Spleen (tissue), 11 donors: Measurements from ENCODE around the gene FAM163A. TPM values are rescaled to one million over a fixed set of nuclear protein-coding genes. Genes with fewer than 3 reads are reported as not detected.
A peak's percentile ranks its signal among the peaks of the same experiment; 100 is the strongest.

ENCODE experiments used
- DNase-seq: peaks from one replicate; pipeline ENCODE4 v3.0.0-alpha.2; 2020
- H3K27ac ChIP-seq, 8 donors: fragments of 200-600 bp; sonication (generic) in 7 of 8; 1 replicate in 4 of 8; 2 replicates in 4 of 8; pipeline versions ENCODE4 v1.5.0 to v1.8.0; 2016 to 2021; ENCODE audit warnings: inconsistent platforms in 4 of 8, mild to moderate bottlenecking in 4 of 8, moderate library complexity in 1 of 8
- H3K27me3 ChIP-seq, 7 donors: fragments of 200-600 bp; sonication (generic) in 6 of 7; replicated peaks in 1 of 7; 1 replicate in 4 of 7; 2 replicates in 3 of 7; pipeline versions ENCODE4 v1.5.0 to v1.8.0; 2016 to 2021; ENCODE audit warnings: inconsistent platforms in 3 of 7, mild to moderate bottlenecking in 1 of 7
- H3K36me3 ChIP-seq, 6 donors: fragments of 200-600 bp; sonication (generic) in 5 of 6; 1 replicate in 4 of 6; 2 replicates in 2 of 6; pipeline versions ENCODE4 v1.5.0 to v1.8.0; 2016 to 2021; ENCODE audit warnings: inconsistent platforms in 2 of 6
- H3K4me1 ChIP-seq, 6 donors: fragments of 200-600 bp; sonication (generic) in 5 of 6; 1 replicate in 3 of 6; 2 replicates in 3 of 6; pipeline versions ENCODE4 v1.5.0 to v1.8.0; 2016 to 2021; ENCODE audit warnings: inconsistent platforms in 3 of 6
- H3K4me3 ChIP-seq, 8 donors: fragments of 200-600 bp; sonication (generic) in 7 of 8; 1 replicate in 4 of 8; 2 replicates in 4 of 8; pipeline versions ENCODE4 v1.5.0 to v1.8.0; 2016 to 2021; ENCODE audit warnings: inconsistent platforms in 4 of 8, mild to moderate bottlenecking in 4 of 8, moderate library complexity in 2 of 8
- H3K9me3 ChIP-seq, 8 donors: fragments of 200-600 bp; sonication (generic) in 7 of 8; 1 replicate in 4 of 8; 2 replicates in 4 of 8; pipeline versions ENCODE4 v1.5.0 to v1.8.0; 2016 to 2021; ENCODE audit warnings: inconsistent platforms in 4 of 8
- CTCF ChIP-seq, 11 experiments: fragments of 200-600 bp in 7 of 11; fragments of 450-650 bp in 4 of 11; sonication (generic) in 4 of 11; IDR thresholded peaks in 8 of 11; conservative IDR thresholded peaks in 3 of 11; 1 replicate in 7 of 11; 2 replicates in 4 of 11; pipeline versions ENCODE4 v1.4.0 to v1.8.0; 2016 to 2021; ENCODE audit warnings: antibody characterized with exemption in 11 of 11, inconsistent platforms in 4 of 11, mild to moderate bottlenecking in 1 of 11
- POLR2A ChIP-seq, 3 donors: fragments of 450-650 bp; IDR thresholded peaks; one replicate each; pipeline ENCODE4 v1.5.1; 2017; ENCODE audit warnings: antibody characterized with exemption in 3 of 3, mild to moderate bottlenecking in 1 of 3
- POLR2AphosphoS5 ChIP-seq, 3 donors: sonication (generic); formaldehyde crosslinking; IDR thresholded peaks; one replicate each; pipeline ENCODE4 v1.5.1; 2017; ENCODE audit warnings: antibody characterized with exemption in 3 of 3
- WGBS, 5 donors: extraction: QIAGEN DNeasy Blood & Tissue Kit in 3 of 5; methylation state at CpG; one replicate each; pipeline versions ENCODE4 v1.1.5 to v1.1.7; 2013 to 2018; 5-methylcytosine and 5-hydroxymethylcytosine counted together
- intact Hi-C: fragments of 100-400 bp; cut with DNase I; formaldehyde crosslinking; loops from one replicate; pipeline ENCODE4 v1.15.0; 2023; ENCODE audit warnings: low total_unique reads
- polyA plus RNA-seq, 3 donors: library from polyadenylated mRNA; stranded (reverse); fragments of 200-250 nt; gene quantifications; one replicate each; pipeline ENCODE4 v1.2.1, GENCODE V29; 2013
- total RNA-seq, 7 donors: library from RNA; depleted of rRNA in 3 of 7; stranded (reverse); fragments of >200 nt in 3 of 7; fragmentation: NEBNext Ultra II Directional in 4 of 7; extraction: Animal tissue kit (Norgen Biotek cat#: 25700) in 4 of 7; gene quantifications; one replicate each; pipeline versions ENCODE4 v1.1.0 to v1.2.1, GENCODE V29; 2016 to 2021
- donor health status: healthy with polysubstance abuse.
- donor health status: DM: no; HTN: no; CAD: no; lungs with moderate emphysema.
- donor health status: DM: no; HTN: no; CAD: no.
- donor health status: Bipolar disorder and iron deficiency.
- donor health status: healthy.
- donor health status: DM: no; HTN: no; CAD: no.
- donor health status: DM: yes; HTN: yes; CAD: no.

Gene FAM163A
- total and polyA plus RNA-seq, 10 donors, result 0.14 to 0.47 (median 0.21) TPM; not detected in 3

DNA sequence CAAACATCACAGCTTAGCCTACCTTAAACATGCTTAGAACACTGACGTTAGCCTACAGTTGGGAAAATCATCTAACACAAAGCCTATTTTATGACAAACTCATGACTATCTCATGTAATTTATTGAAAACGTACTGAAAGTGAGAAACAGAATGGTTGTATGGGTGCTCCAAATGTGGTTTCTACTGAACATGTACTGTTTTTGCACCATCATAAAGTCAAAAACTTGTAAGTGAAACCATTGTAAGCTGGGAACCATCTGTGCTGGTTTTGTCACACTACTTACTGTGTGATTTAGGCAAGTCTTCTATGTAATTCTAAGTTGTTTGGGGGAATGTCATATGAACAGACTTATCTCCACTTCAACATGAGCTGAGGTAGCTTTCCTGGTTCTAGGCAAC is 79.0 kb downstream of the FAM163A start:
- peaks cover 0 to 20% (median 5%) of the 10 kb centered on the region in 6 donors for H3K4me1 ChIP-seq
- no peaks in the 10 kb centered on the region for H3K9me3 ChIP-seq
- DNase-seq, result no peak
- intact Hi-C loops, result no loop called here
- H3K4me3 ChIP-seq, result no peak overlapping the region
- no peaks in the 10 kb centered on the region for H3K27me3 ChIP-seq
- H3K36me3 ChIP-seq, result no peaks in the 10 kb centered on the region
- TF ChIP-seq CTCF (IDR thresholded peaks at IDR 0.05 in 8 of 11, conservative IDR thresholded peaks at IDR 0.05 in 3 of 11) (no peak), POLR2AphosphoS5 (IDR thresholded peaks at IDR 0.05) (no peak), POLR2A (IDR thresholded peaks at IDR 0.05) (no peak)
- WGBS, 5 donors, result 76 to 93% (median 86%) methylated on average over 2 of the region's 2 CpGs
- H3K27ac ChIP-seq, result no peak overlapping the region

DNA sequence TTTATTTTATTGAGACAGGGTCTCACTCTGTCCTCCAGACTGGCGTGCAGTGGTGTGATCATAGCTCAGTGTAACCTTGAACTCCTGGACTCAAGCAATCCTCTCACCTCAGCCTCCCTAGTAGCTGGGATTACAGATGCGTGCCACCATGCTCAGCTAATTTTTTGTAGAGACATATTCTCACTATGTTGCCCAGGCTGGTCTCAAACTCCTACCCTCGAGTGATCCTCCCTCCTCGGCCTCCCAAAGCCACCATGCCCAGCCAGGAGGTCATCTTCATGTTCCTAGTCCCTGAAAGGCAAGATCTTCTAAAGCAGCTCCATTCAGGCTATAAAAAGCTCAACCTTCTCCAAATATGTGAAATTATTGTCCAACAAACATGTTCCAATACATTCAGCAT is 80.6 kb downstream of the FAM163A start:
- WGBS, 5 donors, result 84 to 90% (median 87%) methylated on average over 4 of the region's 4 CpGs
- Histone ChIP-seq H3K27me3 (no peaks in the 10 kb centered on the region), H3K4me1 (peaks cover 0 to 20% (median 5%) of the 10 kb centered on the region in 6 donors), H3K36me3 (no peaks in the 10 kb centered on the region), H3K4me3 (no peak overlapping the region), H3K27ac (peak overlapping the region in 5 of 8 donors; percentile 59 to 81 (median 78)), H3K9me3 (no peaks in the 10 kb centered on the region)
- intact Hi-C loops, result no loop called here
- TF ChIP-seq CTCF (IDR thresholded peaks at IDR 0.05 in 8 of 11, conservative IDR thresholded peaks at IDR 0.05 in 3 of 11) (no peak), POLR2A (IDR thresholded peaks at IDR 0.05) (no peak)
- peak; percentile 15 for DNase-seq

DNA sequence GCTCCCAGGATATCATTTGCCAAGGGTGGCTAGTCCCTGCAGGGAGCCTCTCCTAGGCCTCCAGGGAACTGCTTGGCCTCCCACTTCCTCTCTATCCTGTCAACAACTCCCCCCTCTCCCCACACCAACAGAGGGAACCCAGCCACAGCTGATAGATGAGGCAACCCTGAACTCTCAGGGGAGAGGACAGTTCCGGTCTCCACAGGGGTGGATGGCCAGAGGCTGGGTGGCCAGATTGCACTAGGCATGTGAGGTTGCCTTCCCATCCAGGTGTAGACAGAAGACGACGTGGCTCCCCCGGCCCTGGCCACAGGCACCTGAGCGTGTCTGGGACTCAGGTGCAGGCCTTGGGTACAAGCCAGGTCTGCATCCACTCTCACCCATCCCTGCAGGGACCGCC is 81.2 kb downstream of the FAM163A start:
- WGBS, 5 donors, result 63 to 82% (median 68%) methylated on average over 5 to 6 of the region's 6 CpGs
- peaks cover 0 to 20% (median 5%) of the 10 kb centered on the region in 6 donors for H3K4me1 ChIP-seq

DNA sequence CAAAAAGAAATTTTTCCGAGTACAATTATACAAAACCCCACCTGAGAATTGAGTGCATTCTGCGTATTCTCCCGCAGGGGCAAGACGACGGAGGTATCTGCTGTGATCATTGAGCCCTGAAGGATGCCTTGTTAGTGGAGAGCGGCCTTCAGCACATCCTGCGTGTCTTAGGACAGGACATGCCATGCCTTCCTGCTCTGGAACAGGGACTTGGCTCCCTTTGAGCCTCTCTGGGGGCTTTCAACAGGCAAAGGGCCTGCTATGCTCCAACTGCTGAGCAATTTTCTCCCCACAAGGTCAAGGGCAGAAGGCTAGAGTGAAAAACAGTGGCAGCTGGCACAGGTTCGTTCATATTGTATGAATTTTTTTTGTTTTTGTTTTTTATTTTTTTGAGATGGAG is 82.1 kb downstream of the FAM163A start:
- TF ChIP-seq POLR2A (IDR thresholded peaks at IDR 0.05) (no peak), POLR2AphosphoS5 (IDR thresholded peaks at IDR 0.05) (peak in 2 of 3 donors; percentile 70 to 72), CTCF (IDR thresholded peaks at IDR 0.05 in 8 of 11, conservative IDR thresholded peaks at IDR 0.05 in 3 of 11) (no peak)
- DNase-seq, result peak; percentile 64
- Histone ChIP-seq H3K27ac (peak overlapping the region in 7 of 8 donors; percentile 17 to 81 (median 68)), H3K4me1 (peaks cover 0 to 20% (median 5%) of the 10 kb centered on the region in 6 donors), H3K9me3 (no peaks in the 10 kb centered on the region), H3K27me3 (no peaks in the 10 kb centered on the region), H3K4me3 (peak overlapping the region in 2 of 8 donors; percentile 19 to 32), H3K36me3 (no peaks in the 10 kb centered on the region)
- WGBS, 5 donors, result 59 to 75% (median 73%) methylated on average over 8 of the region's 8 CpGs
- intact Hi-C loops, result no loop called here

More for the DNA sequence above, 81.2 kb downstream of the FAM163A start:
- intact Hi-C loops, result no loop called here
- Histone ChIP-seq H3K4me3 (peak overlapping the region in 2 of 8 donors; percentile 19 to 32), H3K27ac (peak overlapping the region in 6 of 8 donors; percentile 59 to 81 (median 73)), H3K9me3 (no peaks in the 10 kb centered on the region), H3K27me3 (no peaks in the 10 kb centered on the region), H3K36me3 (no peaks in the 10 kb centered on the region)
- DNase-seq, result peak; percentile 72
- TF ChIP-seq POLR2A (IDR thresholded peaks at IDR 0.05), result no peak
- TF ChIP-seq CTCF (IDR thresholded peaks at IDR 0.05 in 8 of 11, conservative IDR thresholded peaks at IDR 0.05 in 3 of 11), result no peak
- no peak for TF ChIP-seq POLR2AphosphoS5 (IDR thresholded peaks at IDR 0.05)
